NCI-H82 (cell line): ENCODE data around the gene BRF1.

Experiments used
- DNase-seq: peaks from one replicate; lab custom pipeline; 2025; lab: John Stamatoyannopoulos, UW

The BRF1 gene

DNA sequence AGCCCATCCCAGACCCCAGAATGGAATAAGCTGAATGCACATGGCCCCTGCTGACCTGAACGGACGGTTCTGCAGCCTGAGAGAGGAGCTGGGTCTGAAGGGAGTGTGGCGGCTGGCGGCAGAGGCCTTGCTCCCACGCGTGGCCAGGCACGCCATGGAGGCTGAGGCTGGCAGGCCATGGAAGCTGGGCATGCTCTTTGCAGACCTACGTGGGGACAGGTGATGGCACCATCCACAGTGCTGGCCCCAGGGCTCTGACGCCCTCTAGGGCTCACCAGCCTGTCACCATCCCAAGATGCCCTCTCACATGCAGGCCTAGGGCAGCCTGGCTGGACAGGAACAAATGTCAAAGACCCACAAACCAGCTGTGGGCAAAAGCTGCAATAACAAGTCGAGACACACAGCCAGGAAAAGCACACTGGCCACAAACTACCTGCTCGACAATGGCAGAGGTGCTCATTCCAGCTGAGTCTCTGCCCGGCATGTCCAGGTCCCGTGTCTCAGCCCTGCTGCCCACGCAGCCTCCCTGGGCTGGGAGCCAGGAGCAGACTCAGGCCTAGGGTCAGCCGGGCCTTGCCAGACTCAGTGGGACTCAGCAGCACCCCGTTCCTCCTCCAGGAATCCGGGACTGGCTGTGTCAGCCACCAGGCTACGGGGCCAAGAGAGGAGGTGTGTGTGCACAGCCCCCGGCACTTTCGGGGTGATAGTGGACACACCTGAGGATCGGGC is 32.8 kb downstream of the BRF1 start:
- DNase-seq, result no peak

DNA sequence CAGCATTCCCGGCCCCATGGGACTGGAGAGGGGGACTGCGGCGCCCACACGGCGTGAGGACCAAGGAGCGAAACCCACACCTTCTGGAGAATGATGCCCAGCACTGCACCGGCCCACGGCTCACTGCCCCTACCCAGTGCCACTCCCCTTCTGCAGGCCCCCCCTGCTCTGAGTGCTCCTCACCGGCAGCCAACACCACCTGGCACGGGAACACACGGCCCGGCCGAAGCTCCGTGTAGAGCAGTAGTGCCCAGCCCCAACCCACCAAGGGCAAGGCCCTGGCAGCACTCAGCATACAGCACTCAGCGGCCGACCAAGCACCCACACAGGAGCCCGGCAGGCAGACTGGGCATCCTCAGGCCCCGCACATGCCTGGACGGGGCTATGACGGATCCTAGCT is 39.0 kb downstream of the BRF1 start:
- no peak for DNase-seq

DNA sequence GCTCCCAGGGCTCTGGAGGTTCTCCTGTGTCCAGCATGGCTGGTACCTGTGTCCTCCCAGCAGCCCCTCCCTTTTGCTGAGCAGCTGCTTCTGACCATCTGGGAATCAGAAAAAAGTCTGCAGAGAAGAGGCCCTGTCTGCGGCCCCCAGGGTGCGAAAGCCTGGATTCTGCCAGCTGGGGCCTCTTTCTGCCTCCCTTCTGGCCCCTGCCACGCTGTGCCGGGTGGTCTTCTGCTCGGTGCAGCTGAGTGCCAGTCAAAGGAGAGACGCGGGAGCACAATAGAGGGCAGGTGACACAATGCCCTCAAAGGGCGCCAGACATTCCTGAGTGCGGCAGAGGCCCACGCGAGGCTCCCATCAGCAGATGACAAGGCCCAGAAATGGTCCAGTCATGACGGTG is 39.8 kb downstream of the BRF1 start:
- DNase-seq, result no peak

DNA sequence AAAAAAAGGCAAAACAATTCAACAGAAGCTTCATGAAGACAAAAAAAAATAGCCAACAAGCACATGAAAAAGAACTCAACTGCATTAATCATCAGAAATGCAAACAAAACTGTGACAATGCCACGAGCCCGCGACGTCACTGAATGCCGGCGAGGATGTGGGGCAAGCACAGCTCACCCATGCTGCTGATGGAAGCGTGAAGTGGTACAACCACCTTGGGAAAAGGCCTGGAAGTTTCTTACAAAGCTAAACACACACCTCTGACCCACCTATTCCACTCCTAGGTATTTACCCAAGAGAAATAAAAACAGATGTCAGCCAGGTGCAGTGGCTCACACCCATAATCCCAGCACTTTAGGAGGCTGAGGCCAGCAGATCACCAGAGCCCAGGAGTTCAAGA is 42.0 kb downstream of the BRF1 start:
- DNase-seq, result no peak

DNA sequence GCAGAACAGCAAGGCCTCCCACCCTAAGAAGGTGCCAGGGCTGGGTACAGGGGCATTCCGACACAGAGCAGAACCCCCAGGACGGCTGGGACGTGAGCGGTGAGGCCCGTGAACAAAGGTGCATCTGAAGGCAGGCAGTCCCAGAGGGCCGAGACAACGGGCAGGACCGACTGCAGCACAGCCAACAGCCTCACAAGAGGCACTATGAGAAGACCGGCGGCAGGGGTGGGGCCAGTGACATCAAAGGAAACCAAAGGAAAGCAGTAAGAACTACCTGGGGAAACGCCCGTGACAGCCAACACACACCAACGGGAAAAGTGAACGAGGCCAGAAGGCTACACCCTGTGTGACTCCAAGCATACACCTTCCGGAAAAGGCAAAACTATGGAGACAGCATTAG is 43.3 kb downstream of the BRF1 start:
- DNase-seq, result no peak

DNA sequence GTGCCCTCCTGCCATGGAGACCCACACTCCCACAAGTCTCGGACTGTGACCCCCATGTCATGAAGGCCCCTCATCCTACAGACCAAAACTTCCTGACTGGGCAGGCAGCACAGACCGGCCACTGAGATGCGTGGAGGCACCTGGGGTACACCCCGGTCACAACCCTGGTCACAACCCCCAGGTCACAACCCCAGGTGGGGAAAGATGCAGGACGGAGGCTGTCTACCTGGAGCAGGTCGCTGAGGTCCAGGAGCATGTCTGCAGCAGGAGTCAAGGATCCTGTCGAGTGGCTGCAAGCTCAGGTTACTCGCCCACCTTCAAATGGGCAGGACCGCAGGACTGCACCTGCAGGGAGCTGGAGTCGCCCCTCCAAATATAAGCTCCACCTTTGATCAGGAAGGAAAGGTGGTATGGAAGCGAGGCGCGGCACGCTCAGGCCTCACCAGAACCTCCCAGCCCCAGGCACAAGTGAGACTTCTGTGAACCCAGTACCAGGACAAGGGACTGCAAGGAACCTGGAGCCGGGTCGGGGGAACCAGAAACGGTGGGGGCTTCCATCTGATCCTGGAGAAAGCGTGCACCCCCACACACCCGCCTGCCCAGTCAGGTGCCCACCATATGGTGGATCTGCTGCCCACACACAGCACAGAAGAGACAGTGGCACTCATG is 44.4 kb downstream of the BRF1 start:
- no peak for DNase-seq

DNA sequence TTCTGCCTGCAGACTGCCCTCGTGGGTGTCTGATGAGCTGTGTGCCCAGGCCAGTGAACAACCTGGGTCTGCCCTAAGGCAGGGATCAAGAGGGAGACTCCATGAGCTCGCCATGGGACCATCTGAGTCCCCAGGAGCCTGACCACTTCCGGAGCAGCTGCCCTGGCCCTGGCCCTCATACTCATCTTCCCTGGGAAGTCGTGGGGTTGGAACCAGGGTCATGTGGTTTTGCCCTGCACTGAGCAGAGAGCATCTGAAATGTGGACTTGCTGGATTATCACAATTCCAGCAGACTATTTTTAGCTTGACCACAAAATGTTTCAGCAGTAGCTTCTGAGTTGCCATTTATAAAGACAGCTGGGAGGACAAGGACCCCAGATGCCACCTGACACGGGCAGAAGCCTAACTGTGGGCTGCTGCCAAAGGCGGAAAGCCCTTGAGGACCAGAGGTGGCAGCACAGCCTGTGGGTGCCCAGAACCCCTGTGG is 45.7 kb downstream of the BRF1 start:
- no peak for DNase-seq

DNA sequence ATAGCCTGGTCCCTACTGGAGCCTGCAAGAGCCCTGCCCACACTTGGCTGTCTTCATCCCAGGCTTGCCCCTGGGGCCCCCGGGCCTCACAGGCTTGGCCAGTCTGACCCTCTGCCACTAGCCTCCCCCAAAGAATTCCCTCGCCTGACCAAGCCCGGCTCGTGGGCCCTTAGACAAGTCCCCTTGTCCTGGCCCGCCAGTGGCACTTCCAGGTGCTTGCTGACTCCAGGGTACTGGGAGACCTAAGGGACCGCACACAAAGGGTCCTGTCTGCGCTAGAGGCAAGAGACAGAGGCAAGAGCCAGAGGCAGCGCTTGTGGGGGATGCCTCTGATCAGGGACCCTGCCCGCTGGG is 47.5 kb downstream of the BRF1 start:
- no peak for DNase-seq

DNA sequence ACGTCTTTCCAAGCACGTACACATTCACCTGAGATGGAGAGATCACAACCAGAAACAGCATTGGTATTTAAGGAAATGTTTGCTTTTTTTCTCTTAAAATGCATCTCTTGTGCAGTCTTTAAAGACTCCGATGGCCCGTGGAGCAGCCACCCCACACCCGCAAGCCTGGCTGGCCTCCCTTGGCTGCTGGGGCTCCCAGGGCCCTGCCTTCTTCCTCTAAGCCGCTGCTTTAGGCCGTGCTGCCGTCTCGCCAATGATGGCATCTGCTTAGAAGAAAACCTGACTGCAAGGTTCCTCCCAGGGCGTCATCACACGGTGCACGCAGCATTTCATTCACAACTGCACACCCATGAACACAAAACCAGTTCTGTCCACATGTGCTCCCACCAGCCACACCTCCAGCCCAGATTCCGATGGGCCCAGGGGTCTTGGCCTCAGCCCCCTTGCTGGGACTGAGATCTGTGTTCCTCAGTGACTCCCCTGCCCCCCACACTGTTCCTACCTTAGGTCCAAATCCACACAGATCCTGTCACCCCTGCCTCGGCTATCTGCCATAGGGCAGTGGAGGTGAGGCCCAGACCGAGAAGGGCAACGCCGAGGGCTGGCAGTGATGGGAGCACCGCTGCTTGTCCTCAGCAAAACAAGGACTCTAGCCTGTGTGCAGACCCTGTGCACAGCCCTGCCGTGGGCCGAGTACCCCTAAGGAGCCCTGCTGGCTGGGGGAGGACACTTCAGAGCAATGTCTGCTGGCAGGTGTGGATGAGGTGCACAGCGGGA is 48.1 kb downstream of the BRF1 start:
- DNase-seq, result no peak

DNA sequence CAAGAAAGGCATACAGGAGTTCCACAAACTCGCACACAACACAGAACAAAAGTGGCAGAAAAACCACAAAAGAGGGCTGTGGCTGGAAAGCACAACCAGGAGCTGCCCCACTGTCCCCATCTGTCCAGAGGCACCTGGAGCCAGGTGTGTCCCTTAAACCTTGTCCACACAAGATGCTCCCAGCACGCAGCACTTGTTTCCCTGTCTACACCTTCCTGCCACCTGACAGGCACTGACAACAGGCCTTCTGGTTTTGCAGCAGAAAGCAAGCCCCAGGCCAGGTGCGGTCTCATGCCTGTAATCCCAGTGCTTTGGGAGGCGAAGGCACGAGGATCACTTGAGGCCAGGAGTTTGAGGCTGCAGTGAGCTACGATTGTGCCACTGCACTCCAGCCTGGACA is 48.9 kb downstream of the BRF1 start:
- DNase-seq, result no peak

DNA sequence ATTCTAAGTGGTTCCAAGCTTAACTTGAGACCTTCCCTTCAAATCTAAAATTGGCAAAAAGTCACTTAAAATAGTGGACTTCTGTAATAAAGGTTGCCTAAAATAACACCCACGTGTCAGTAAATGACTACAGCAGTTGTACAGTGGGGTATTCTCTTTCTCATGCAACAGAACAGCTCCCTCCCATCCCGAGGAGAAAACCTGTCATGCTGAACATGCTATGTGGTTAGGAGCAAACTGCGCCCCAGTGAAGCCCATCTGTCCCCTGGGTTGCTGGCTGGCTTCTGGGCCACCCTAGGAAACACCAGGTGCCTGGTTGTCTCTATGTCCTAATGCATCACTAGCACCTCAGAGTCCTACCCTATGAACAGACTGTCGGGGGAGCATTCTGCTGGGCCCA is 49.8 kb downstream of the BRF1 start:
- no peak for DNase-seq

DNA sequence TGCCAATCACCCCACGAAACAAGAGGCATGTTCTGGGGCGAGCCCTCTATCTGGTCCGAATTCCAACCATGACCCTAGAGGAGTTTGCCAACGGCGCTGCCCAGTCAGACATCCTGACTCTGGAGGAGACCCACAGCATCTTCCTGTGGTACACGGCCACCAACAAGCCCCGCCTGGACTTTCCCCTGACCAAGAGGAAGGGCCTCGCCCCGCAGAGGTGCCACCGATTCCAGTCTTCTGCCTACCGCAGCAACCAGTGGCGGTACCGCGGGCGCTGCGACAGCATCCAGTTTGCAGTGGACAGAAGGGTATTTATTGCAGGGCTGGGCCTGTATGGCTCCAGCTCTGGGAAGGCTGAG is 50.8 kb downstream of the BRF1 start:
- no peak for DNase-seq

DNA sequence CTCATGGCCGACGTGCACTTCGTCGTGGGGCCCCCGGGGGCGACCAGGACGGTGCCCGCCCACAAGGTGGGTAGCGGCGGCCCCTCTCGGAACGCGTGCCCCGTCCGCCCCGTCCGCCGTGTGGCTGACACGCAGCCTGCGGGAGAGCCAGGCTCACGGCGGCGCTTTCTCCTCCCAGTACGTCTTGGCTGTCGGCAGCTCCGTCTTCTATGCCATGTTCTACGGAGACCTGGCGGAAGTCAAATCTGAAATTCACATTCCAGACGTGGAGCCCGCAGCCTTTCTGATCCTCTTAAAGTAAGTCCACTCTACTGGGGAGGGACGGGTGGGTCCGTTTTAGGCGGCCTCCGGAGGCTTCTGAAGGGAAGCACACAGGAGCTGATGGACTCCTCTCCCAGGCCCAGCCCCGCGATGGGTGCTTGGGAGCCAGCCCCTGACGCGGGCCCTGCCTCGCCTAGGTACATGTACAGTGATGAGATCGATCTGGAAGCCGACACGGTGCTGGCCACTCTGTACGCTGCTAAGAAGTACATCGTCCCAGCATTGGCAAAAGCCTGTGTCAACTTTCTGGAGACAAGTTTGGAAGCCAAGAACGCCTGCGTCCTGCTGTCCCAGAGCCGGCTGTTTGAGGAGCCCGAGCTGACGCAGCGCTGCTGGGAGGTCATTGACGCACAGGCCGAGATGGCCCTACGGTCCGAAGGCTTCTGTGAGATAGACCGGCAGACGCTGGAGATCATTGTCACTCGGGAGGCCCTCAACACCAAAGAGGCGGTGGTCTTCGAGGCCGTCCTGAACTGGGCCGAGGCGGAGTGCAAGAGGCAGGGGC is 51.4 kb downstream of the BRF1 start:
- peak; percentile 41 for DNase-seq

DNA sequence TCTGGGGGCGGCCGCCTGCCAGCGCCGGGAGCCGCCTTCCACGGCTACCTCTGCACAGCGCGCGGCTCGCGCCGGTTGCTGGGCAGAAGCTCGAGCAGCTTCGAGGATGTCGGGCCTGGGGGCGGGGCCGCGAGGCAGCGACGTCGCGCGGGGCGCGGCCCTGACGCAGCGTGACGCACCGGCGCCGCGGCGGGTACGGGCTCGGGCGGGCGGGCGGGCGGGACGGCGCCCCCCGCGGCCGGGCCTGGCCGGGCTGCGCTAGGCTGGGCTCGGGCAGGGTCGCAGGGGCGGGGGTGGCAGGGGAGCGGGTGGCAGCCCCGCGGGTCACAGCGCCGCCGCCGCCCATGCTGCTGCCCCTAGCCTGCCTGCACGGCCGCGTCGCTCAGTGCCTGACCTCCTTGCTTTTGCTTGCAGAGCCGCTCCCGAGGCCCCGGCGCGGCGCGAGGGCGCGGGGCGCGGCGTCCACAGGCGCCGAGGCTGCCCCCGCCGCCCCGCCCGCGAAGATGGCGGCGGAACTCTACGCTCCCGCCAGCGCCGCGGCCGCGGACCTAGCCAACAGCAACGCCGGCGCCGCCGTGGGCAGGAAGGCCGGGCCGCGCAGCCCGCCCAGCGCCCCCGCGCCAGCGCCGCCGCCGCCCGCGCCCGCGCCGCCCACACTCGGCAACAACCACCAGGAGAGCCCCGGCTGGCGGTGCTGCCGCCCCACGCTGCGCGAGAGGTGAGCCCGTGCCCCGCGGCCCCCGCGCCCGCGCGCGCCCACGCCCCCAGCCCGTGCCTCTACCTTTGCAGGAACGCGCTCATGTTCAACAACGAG is 52.2 kb downstream of the BRF1 start, which contains the start of gene BTBD6:
Gene BTBD6 (plus strand): TSS at position 166 of the 814 bp plus-strand sequence. CDS start 179 bp downstream, at position 345.
- peak; percentile 81 for DNase-seq

DNA sequence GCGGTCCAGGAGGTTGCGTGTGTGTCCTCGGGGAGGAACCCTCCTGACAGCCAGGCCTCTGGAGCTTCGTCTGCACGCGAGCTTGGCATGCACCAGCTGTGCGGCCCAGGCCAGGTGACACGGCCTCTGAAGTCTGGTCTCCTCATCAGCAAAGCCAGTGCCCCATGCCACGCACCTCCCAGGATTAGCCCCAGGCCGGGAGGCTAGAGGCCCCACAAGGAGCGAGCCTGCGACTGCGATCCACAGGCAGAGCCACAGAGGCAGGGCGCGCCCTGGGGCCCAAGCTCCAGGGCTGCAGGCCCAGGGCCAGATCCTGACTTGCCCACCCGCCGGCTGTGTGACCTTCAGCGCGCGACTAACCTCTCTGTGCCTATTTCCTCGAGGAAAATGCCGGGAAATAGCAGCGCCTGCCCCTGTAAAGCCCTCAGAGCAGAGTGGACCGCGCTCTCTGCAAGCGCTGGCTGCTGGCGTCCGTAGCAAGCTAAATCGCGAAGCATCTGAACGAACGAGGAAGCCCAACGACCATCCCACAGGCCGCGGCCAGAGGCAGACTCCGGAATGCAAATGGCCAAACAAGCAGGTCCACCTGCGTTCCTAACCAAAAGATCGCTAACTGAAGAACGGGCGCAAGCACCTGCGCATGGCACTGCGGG is 53.0 kb downstream of the BRF1 start:
- DNase-seq, result no peak

DNA sequence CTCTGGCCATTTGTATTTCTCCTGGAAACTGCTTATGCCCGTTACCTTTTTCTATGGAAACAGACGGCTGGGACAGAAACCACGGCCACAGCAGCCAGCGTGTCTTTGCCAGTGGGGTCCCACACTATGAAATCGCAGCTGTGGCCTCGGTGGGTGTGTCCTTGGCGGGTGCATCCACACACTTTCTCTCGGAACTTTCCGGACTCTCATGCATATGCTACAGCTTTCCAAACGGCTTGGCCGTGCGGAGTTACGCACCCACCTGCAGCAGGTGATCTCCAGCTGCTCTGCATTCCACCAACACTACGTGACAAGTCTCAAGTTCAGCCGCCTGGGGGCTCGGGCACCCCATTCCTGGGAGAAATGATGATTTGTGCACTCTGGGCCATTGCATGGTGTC is 53.8 kb downstream of the BRF1 start:
- no peak for DNase-seq

DNA sequence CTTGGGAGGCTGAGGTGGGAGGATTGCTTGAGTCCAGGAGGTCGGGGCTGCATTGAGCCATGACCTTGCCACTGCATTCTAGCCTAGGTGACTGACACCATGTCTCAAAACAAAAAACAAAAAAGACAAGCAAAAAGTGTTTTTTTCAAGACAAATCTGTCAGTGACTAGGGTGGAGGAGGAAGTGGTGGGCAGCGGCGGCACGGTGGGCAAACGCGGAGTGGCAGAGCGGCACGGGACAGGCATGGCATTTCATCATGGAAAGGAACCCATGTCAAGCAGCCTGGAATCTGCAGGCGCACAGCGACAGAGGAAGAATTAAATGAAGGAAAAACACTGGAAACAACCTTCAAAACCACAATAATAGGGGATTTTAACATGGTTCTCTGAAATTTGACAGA is 56.5 kb downstream of the BRF1 start:
- DNase-seq, result no peak

DNA sequence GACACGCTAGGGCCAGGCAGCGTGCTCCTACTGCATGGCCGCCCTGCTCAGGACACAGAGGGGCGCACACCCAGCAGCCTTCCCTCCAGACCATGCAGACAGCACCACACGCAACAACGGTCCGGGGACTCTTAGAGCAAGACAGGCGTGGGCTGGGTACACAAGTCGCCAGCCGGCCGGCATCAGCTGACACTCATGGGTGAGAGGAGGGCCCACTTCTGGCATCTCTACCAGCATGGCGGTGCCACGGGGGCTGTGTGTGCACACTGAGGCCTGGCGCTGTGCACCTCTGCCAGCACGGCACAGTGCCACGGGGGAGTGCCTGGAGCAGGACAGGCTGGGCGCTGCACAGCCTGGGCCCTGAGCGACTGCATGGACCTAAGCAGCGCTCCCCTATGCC is 59.2 kb downstream of the BRF1 start:
- DNase-seq, result no peak

DNA sequence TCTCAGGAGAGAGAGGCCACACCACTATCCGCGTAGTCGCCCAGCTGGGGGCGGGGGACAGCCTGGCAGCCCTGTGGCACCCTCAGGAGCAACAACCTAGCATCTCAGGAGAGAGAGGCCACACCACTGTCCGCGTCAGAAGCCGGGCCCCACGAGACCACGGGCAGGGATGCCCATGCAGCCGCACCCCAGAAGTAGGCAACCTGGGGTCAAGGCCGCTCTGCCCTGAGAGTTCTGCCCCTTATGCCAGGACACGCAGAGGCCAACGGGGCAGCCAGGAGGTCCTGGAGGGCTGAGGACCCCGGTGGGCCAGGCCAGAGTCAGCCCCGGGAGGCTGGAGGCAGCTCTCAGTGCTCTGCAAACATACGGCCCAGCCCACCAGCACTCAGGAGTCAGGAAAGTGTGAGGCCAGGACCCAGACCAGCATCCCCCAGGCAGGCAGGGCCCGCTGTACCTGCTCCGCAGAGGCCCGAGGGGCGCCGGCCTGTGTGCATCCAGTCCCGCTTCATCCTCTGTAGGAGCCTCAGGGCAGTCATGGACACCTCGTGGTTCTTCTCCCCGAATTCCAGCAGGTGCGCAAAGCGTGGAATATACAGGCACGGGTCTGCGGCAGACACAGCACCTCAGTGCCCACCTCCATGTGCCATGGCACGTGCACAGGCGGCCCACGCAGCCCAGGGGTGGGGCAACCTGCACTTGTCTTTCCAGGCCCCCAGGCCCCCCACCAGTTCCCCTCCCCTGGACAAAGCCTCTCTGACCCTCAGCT is 59.8 kb downstream of the BRF1 start:
- DNase-seq, result no peak

DNA sequence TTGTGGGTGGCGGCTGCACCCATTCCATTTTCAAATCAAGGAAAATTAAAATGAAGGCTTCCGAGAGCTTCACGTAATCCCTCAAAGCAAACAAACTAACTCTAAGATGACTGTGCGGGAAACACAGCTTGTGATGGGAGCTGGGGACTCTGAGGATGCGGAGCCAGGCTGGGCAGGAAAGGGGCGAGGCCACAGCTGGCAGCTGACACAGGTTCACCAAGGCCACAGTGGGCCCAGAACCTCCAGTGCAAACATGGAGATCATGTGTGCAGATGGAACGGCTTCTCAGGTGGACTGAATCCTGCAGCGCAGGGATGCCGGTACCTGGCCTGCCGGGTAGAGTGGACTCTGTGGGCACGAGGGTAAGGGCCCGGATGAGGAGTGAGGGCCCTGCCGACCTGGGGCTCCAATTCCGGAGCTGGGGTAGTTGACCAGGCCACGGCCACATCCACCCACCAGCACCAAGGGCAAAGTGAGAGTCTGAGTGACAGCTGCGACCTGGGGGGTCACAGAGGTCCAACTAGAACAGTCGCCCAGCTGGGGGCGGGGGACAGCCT is 71.6 kb downstream of the BRF1 start:
- no peak for DNase-seq
